Measurements from ENCODE around the gene PICK1.
"Not testable (repeated sequence)": the region's sequence is repeated elsewhere in the genome, so short reads cannot be mapped to it uniquely, and the experiment has no call there.

Gene PICK1

GRCh38 chr22:38075105-38075825 lies 18.1 kb downstream of the PICK1 start:
- no peak for DNase-seq (ENCODE audit: low spot score)

DNA sequence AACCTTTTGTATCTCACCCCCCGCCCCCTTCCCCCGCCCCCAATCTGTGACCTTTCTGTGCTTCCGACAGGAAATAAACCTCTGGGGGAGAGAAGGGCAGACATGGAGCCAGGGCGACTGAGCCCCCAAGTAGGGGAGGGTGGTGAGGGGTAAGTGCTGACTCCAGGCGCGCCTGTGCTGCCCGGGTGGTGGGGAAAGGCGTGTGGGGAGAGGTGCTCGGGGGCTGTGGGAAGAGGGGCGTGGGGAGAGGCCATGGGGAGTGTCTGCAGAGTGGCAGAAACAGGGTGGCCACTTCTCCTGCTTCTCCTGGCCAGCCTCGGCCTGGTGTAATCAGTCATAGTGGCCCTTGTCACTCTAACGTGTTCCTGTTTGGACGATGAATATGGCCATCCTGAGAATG lies 18.8 kb downstream of the PICK1 start:
- no peak for DNase-seq (ENCODE audit: low spot score)

GRCh38 chr22:38077096-38077495 lies 19.9 kb downstream of the PICK1 start:
- no peak for DNase-seq (ENCODE audit: low spot score)

GRCh38 chr22:38077595-38077994 lies 20.4 kb downstream of the PICK1 start:
- no peak for DNase-seq (ENCODE audit: low spot score)

- DNase-seq (ENCODE audit: low spot score) = no peak
These were observed 21.0 kb downstream of the PICK1 start for GRCh38 chr22:38078046-38078840.

- DNase-seq (ENCODE audit: low spot score) = not testable (repeated sequence)
These were observed 22.0 kb downstream of the PICK1 start for GRCh38 chr22:38079208-38079607.

GRCh38 chr22:38079804-38080203 lies 22.6 kb downstream of the PICK1 start:
- no peak for DNase-seq (ENCODE audit: low spot score)

- DNase-seq (ENCODE audit: low spot score) = no peak
These were observed 23.3 kb downstream of the PICK1 start for GRCh38 chr22:38080474-38080849.

DNA sequence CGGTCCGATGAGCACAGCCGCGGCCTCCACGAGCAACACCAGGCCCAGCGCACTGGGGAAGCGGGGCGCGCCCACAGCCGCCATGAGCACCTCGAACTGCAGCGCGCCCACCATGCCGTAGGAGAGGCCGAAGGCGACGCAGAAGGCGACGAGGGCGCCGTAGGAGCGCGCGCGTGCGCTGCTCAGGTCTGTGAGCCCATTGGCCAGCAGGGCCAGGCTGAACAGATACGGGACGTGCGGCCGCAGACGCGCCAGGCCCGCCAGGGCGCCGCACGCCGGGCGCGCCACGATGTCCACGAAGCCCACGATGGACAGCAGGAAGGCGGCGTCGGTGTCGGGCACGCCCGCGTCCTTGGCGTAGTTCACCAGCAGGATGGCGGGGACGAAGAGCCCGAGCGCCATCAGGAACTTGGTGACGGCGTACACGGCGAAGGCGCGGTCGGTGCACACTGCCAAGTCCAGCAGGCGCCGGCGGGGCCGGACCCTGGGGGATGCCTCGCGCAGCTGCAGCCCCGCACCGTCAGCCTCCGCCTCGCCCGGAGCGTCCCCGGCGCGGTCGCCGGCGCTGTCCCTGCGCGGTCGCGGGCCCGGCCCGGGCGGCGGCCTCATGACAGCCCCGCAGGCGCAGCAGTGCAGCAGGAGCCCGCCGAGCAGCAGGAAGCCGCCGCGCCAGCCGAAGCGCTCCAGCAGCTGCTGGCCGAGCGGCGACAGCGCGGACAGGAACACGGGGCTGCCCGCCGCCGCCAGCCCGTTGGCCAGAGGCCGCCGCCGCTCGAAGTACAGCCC lies 23.8 kb downstream of the PICK1 start:
- peak; percentile 37 for DNase-seq (ENCODE audit: low spot score)

DNA sequence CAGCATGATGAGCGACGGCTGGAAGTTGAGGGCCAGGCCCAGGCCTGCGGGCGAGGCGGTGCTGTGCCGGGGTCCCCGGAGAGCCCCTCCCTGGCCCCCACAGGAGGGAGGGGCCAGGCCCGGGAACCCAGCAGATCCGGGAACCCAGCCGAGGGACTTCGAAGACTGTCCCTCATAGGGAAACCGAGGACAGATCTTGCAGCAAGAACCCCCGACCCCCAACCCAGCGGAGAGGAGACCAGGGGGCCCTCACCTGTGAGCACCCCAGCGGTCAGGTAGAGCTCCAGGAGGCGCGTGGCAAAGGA lies 24.4 kb downstream of the PICK1 start:
- DNase-seq (ENCODE audit: low spot score) = no peak

GRCh38 chr22:38081941-38082828 lies 25.0 kb downstream of the PICK1 start:
- no peak for DNase-seq (ENCODE audit: low spot score)

DNA sequence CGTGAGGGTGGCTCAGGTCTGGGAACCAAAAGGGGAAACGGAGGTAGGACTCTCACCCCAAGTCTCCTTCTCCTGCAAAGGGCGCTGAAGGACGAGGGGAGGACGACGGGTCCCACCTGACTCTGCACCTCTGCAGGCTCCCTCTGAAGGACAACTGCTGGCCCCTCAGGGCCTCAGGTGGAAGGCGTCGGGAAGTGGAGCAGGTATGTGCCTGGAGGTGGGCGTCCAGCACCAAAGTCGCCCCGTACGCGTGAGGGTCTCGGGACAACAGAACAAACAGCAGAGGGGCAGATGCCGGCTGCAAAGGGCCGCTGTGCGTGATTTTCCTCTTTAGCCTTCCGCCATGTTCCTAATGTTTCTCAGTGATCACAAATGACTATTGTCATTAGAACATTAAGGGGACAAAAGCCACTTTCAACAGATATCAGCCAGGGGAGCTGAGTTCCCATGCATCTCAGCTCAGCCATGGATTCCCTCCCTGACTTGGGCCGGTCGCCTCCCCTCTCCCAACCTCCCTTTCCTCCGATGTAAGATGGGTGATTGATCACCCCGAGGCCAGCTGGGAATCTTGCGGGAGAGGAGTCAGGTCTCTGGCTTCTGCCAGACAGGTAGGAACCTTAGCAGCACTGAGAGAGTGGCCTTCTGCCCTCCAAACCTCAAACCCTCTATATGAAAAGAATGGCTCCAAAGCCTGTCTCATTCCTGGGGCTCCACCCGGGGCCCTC lies 25.9 kb downstream of the PICK1 start:
- no peak for DNase-seq (ENCODE audit: low spot score)

DNA sequence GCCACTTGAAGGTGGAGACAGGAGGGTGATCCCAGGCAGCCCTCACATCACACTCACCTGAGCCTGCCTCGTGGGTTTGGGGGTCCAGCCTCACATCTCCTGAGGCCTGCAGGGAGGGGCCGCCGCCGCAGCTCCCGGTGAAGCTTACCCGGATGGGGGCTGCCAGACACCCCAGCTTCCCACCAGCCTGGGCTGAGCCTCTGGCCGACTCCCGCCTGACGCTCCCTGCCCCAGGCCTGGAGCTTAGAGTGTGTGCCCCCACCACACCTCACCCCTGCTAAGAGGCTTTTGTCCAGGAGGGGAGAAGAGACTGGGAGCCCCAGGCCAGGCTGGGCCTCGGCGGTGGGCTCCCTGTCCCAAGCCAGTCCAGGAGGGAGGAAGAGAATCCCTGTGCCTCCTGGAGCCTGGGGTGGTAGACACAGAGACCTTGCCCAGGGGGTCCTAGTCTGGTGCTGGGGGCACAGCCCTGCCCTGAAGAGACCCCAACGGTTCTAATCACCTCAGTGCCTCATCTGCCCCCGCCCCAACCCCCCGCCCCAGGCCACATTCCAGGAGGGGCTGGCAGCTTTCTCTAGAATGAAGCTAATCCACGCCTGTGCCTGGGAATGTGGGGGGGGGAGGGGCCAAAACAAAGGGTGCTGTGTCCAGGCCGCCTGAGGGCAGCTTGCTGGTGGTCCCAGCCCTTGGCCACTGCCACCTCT lies 26.9 kb downstream of the PICK1 start, which contains the start of gene SLC16A8:
SLC16A8 (minus strand) TSS at position 254 of the 701 bp plus-strand sequence. CDS start 1,311 bp downstream, outside the sequence.
- no peak for DNase-seq (ENCODE audit: low spot score)

- DNase-seq (ENCODE audit: low spot score) = no peak
These were observed 27.9 kb downstream of the PICK1 start for GRCh38 chr22:38085056-38085455.

- DNase-seq (ENCODE audit: low spot score) = no peak
These were observed 28.3 kb downstream of the PICK1 start for GRCh38 chr22:38085501-38085900.

- DNase-seq (ENCODE audit: low spot score) = no peak
These were observed 29.0 kb downstream of the PICK1 start for GRCh38 chr22:38086001-38086845.

- no peak for DNase-seq (ENCODE audit: low spot score)
These were observed 29.7 kb downstream of the PICK1 start for GRCh38 chr22:38086942-38087341.

GRCh38 chr22:38087855-38088254 lies 30.7 kb downstream of the PICK1 start:
- DNase-seq (ENCODE audit: low spot score) = no peak

GRCh38 chr22:38088629-38089473 lies 31.6 kb downstream of the PICK1 start:
- no peak for DNase-seq (ENCODE audit: low spot score)

Data from SW480 (cell line).